ENCODE data around the gene PUM2. TPM values are rescaled to one million over a fixed set of nuclear protein-coding genes. Genes with fewer than 3 reads are reported as not detected.

Gene PUM2
- total and polyA plus RNA-seq, 11 donors, result 18.6 to 75.4 (median 58.5) TPM

DNA sequence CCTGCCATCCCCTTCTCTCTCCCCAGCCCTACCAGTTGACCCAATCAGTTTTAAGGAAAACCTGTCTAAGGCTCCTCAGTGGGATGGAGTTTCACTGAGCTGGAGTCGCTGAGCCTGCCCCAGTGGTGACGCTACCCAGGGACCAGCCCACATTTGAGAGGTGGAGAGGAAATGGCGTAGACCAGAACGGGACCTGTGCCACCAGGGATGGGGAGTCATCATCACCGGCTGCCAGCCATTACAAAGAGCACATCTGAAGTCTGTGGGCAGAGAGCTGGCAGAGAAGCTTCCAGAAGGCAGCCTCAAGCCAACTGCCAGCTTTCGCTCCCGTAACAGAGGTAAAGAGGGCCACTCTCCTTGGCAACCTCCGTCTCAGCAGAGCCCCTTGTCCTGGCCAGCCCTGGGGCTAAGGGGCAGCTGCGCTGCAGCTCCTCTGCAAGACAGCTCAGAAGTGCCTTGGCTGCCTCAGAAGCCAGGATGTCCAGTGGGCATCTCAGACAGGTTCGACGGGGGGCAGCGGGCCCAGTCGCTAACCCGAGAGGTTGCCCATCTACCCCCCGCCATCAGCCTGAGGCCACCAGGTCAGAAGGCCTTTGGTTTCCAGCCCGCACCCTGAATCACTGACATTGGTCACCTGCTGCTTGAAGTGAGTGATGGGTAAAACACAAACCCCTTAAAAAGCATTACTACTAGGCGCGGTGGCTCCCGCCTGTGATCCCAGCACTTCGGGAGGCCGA, 141.1 kb downstream of the PUM2 start:
- no peak overlapping the region for H3K27ac ChIP-seq
- H3K36me3 ChIP-seq, result no peaks in the 10 kb centered on the region
- H3K4me3 ChIP-seq, result no peak overlapping the region
- WGBS, 4 donors, result 92 to 96% (median 93%) methylated on average over 14 to 21 of the region's 21 CpGs
- ATAC-seq, result no peak
- intact Hi-C loops (cut with DNase I), result loop anchor here in 1 of 10 donors (10.0 kb wide), 1 partner anchor 215 kb away; the partner anchor contains the start of gene WDR35
- H3K27me3 ChIP-seq, result no peaks in the 10 kb centered on the region
- TF ChIP-seq POLR2A (IDR thresholded peaks at IDR 0.05), result no peak
- TF ChIP-seq, protein P1, sequence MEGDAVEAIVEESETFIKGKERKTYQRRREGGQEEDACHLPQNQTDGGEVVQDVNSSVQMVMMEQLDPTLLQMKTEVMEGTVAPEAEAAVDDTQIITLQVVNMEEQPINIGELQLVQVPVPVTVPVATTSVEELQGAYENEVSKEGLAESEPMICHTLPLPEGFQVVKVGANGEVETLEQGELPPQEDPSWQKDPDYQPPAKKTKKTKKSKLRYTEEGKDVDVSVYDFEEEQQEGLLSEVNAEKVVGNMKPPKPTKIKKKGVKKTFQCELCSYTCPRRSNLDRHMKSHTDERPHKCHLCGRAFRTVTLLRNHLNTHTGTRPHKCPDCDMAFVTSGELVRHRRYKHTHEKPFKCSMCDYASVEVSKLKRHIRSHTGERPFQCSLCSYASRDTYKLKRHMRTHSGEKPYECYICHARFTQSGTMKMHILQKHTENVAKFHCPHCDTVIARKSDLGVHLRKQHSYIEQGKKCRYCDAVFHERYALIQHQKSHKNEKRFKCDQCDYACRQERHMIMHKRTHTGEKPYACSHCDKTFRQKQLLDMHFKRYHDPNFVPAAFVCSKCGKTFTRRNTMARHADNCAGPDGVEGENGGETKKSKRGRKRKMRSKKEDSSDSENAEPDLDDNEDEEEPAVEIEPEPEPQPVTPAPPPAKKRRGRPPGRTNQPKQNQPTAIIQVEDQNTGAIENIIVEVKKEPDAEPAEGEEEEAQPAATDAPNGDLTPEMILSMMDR (IDR thresholded peaks at IDR 0.05), result no peak
- H3K4me1 ChIP-seq, result no peaks in the 10 kb centered on the region
- no peaks in the 10 kb centered on the region for H3K9me3 ChIP-seq
- no peak for DNase-seq

- Histone ChIP-seq H3K36me3 (no peaks in the 10 kb centered on the region), H3K27ac (no peak overlapping the region), H3K4me3 (no peak overlapping the region), H3K27me3 (no peaks in the 10 kb centered on the region), H3K9me3 (no peaks in the 10 kb centered on the region), H3K4me1 (no peaks in the 10 kb centered on the region)
- no peak for TF ChIP-seq POLR2A (IDR thresholded peaks at IDR 0.05)
- TF ChIP-seq, protein P1 (IDR thresholded peaks at IDR 0.05), result no peak
- no peak for ATAC-seq
- WGBS, 4 donors, result 59 to 79% (median 72%) methylated on average over 5 of the region's 5 CpGs
- intact Hi-C loops (cut with DNase I), result no loop called here
- no peak for DNase-seq
These were observed 142.2 kb downstream of the PUM2 start for GRCh38 chr2:20208476-20208859.

- no peaks in the 10 kb centered on the region for H3K27me3 ChIP-seq
- DNase-seq (no peak), ATAC-seq (no peak)
- TF ChIP-seq, protein P1 (IDR thresholded peaks at IDR 0.05), result no peak
- TF ChIP-seq POLR2A (IDR thresholded peaks at IDR 0.05), result no peak
- intact Hi-C loops (cut with DNase I), result no loop called here
- no peak overlapping the region for H3K4me3 ChIP-seq
- no peak overlapping the region for H3K27ac ChIP-seq
- no peaks in the 10 kb centered on the region for H3K36me3 ChIP-seq
- WGBS, 4 donors, result 83 to 90% (median 85%) methylated on average over 5 of the region's 5 CpGs
- no peaks in the 10 kb centered on the region for H3K4me1 ChIP-seq
- no peaks in the 10 kb centered on the region for H3K9me3 ChIP-seq
These were observed 143.6 kb downstream of the PUM2 start for GRCh38 chr2:20207051-20207450.

GRCh38 chr2:20205915-20206524, 144.6 kb downstream of the PUM2 start:
- Histone ChIP-seq H3K27me3 (no peaks in the 10 kb centered on the region), H3K9me3 (no peaks in the 10 kb centered on the region), H3K27ac (no peak overlapping the region), H3K4me1 (no peaks in the 10 kb centered on the region), H3K4me3 (no peak overlapping the region), H3K36me3 (no peaks in the 10 kb centered on the region)
- intact Hi-C loops (cut with DNase I), result no loop called here
- DNase-seq, result no peak
- TF ChIP-seq, protein P1 (IDR thresholded peaks at IDR 0.05), result no peak
- TF ChIP-seq POLR2A (IDR thresholded peaks at IDR 0.05), result no peak
- 84 to 90% (median 87%) methylated on average over 4 to 10 of the region's 10 CpGs for WGBS, 4 donors
- ATAC-seq, result no peak
